OCI-M2 (cell line): Measurements from ENCODE around the gene C11orf58.

ENCODE experiments used
- DNase-seq: peaks from one replicate; lab custom pipeline; 2025; ENCODE audit not compliant: unreplicated experiment; lab: John Stamatoyannopoulos, UW

Gene C11orf58

DNA sequence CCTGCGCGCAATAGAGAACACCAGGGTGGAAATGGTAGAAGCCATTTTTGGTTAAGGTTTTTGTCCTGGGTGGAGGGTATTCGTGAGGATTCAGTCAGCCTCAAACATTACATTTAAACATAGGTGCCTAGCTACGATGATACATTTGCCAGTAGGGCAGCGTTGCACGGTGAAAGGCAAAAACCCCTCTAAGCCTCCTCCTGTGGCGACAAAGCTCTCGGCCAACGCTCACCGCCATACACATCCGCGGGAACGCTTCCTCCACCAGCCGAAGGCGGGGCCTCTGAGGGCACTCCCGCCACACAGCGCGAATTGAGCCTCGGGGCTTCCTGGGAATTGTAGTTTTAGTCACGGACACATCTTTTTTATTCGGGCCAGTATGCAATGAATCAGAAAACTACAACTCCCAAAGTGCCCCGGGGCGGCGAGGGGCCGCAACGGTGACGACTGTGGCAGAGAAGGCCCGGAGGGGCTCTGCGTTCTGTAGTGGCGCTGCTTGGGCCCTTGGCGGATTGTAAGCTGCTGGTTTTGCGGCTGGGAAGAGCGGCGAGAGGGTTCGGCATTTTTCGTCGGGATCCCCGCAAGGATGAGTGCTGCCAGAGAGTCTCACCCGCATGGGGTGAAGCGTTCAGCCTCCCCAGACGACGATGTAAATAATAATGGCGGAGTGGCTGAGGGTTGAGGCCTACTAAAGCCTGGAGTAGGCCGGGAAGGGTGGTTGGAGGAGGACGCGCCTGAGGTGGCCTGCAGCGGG, at the start of gene C11orf58:
TSS of gene C11orf58 (plus strand) at position 455 of the 754 bp plus-strand sequence. CDS start at position 587, 132 bp downstream.
- DNase-seq, result peak; percentile 69

- no peak for DNase-seq
Measured at GRCh38 chr11:16690086-16690485, 48.4 kb upstream of the C11orf58 start.

GRCh38 chr11:16703795-16704194, 34.7 kb upstream of the C11orf58 start:
- DNase-seq, result no peak

DNA sequence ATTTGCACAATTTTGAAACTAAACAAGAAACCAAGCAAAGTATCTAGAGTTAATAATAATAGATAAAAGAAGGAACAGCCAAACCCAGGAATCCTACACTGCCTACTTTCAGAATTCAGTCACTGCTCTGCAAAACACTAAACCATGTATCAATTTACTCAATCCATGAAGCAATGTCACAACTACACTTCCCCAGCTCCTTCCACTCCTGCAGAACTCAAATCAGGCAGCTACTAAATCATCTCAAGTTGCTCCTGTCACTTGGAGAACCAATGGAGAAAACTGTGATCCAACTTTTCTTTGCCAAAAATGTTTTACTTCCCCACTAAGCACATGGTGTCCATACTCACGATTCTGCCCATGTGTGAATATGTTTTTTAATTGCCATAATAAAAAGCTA, 24.9 kb upstream of the C11orf58 start:
- DNase-seq, result no peak

DNA sequence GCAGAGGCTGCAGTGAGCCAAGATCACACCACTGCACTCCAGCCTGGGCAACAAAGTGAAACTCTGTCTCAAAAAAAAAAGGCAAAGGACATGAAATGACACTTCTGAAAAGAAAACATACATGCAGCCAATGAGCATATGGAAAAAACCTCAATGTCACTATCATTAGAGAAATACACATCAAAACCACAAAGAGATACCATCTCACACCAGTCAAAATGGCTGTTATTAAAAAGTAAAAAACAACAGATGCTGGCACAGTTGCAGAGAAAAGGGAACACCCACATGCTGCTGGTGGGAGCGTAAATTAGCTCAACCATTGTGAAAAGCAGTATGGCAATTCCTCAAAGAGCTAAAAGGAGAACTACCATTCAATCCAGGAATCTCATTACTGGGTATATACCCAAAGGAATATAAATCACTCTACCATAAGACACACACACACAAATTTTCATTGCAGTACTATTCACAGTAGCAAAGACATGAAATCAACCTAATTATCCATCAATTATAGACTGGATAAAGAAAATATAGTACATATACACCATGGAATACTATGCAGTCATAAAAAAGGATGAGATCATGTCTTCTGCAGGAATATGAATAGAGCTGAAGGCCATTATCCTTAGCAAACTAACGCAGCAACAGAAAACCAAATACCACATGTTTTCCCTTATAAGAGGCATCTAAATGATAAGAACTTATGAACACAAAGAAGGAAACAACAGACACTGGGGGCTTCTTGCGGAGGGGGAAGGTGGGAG, 15.7 kb upstream of the C11orf58 start:
- no peak for DNase-seq

DNA sequence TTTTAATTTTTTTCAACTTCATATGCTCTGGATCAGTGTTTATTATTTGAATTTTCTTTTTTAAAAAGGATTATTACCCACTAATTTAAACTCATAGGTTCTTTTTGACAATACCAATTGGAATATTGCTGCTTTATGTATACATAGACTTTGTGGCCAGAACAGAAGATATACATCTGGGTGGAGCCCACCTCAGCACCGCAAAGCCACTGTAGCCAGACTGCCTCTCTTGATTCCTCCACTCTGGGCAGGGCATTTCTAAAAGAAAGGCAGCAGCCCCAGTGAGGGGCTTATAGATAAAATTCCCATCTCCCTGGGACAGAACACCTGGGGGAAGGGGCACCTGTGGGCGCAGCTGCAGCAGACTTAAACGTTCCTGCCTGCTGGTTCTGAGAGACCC, 10.6 kb upstream of the C11orf58 start:
- no peak for DNase-seq

GRCh38 chr11:16737818-16738192, 642 bp upstream of the C11orf58 start:
- DNase-seq, result no peak

DNA sequence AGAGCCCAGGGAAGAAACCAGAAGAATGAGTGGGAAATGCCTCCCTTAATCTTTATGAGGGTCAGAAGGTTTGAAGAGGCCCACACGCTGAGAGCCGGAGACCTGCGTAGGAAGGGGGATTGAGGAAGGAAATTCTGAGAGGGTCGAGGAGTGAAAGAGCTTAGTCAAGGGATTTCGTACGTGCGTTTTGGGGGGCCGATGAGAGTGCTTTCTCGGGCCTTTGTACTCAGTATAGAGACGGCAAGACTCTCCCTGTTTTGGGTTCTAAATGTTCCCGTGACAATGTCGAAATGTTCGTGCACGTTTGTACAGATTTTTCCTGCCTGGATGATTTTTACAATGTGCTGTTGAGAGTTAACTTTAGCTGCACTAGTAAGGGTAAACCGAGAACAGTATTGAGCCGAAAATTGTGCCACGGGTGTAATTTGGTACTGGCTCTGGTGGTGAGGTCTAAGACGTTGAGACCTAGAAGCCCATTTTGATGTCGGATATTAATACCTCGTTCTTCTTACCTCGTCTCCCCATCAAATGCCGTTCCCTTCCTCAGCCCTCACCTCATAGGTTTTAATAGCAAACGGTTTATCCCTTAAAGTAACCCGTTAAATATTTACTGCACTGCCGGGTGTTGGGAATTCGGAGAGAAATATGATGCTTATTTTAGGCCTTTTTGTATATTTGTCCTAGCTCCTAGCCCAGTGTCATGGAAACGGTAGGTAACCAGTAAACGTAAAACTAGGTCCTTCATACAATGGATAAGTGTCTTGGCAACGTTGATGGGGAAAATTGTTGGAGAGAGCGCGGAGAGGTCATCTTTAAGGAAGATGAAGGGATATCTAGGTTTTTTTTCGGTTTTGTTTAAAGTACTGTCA, 734 bp downstream of the C11orf58 start:
- DNase-seq, result no peak

DNA sequence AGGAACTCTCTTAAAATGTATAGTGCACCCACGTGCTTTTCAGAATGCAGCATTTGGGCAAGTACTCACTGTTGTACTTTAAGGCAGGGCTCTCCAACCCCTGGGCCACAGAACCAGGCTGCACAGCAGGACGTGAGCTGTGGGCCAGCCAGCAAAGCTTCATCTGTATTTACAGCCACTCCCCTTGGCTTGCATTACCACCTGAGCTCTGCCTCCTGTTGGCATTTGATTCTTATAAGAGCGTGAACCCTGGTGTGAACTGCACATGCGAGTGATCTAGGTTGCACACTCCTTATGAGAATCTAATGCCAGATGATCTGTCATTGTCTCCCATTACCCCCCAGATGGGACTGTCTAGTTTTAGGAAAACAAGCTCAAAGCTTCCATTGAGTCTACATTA, 3.0 kb downstream of the C11orf58 start:
- DNase-seq, result no peak

DNA sequence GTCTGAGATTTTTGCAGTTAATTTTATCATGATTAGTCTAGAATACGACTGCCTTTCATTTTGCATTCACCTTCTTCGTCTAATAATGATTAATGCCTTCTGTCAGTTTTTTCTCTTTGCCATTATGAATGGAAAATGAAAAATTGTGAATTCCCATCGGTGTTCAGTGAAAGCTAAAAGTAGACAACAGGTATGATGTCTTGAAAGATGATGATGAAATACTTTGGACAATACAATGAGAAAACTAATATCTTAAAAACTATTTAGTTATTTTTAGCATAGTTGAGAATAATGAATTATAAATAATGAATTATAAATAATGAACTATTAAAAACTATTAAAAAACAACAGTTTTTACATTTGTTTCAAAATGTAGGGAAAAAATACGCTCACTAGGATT, 5.0 kb downstream of the C11orf58 start:
- DNase-seq, result no peak

- no peak for DNase-seq
Measured at GRCh38 chr11:16744128-16744725, 5.8 kb downstream of the C11orf58 start.

DNA sequence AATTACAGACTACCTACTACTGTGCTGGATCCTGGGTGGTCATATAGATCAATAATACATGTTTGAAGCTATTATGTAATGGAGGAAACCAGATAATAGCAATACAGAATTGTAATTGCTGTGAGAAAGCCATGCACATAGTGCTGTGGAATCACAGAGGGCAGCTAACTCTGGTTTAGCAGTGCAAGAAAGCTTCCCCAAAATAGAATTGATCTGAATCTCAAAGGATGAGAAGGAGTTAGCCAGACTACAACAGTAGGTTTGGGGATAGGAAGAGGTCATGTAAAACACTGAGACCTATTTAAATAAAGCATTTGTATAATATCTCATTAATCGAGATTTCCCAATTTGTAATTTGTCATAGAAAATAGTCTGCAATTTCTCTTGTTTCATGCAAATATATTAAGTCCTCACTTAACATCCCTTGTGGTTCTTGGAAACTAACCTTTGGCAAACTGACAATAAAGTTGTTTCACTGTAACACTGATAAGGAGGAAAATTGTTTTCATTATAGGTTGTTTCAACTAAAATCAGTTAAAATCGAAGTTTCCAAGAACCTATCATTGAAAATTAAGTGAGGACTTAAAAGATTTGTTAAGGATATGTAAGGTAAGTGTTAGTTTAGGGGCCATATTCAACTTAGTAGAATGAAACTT, 7.6 kb downstream of the C11orf58 start:
- DNase-seq, result no peak

- DNase-seq, result no peak
Measured at GRCh38 chr11:16749092-16749491, 10.6 kb downstream of the C11orf58 start.

- DNase-seq, result no peak
Measured at GRCh38 chr11:16749666-16750065, 11.2 kb downstream of the C11orf58 start.

DNA sequence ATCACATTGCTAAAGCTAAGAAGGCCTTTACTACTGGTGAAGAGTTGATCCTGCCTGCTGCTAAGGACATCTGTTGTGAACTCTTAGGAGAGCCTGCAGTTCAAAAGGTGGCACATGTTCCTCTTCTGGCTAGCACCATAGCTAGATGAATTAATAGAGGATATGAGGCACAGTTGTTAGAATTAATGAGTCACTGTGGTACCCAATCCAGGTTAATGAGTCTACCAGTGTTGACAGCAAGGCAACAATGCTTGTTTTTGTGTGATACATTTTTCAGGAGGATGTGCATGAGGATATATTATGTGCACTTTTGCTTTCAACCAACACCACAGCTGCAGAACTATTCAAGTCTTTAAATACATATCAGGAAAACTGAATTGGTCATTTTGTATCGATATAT, 12.0 kb downstream of the C11orf58 start:
- DNase-seq, result no peak

- DNase-seq, result no peak
Measured at GRCh38 chr11:16758382-16759024, 20.1 kb downstream of the C11orf58 start.

- DNase-seq, result no peak
Measured at GRCh38 chr11:16759857-16760508, 21.5 kb downstream of the C11orf58 start.

DNA sequence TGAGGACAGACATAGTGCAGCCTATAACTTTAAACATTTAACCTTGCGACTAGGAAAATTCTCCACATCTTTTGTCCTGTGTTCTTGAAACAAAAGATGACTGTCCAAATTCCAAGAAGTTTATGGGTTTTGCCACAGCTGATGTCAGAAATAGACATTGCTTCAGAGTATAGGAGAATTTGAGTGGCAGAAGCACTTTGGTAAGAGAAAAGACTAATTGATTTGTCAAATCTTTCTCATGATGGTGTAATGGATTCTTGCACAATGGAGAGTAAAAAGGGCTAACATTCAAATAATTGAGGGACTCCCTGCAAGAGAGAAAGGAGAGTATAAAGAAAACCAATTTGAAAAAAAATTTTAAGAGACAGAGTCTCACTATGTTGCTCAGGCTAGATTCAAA, 25.3 kb downstream of the C11orf58 start:
- DNase-seq, result no peak

- DNase-seq, result no peak
Measured at GRCh38 chr11:16764888-16765287, 26.4 kb downstream of the C11orf58 start.

DNA sequence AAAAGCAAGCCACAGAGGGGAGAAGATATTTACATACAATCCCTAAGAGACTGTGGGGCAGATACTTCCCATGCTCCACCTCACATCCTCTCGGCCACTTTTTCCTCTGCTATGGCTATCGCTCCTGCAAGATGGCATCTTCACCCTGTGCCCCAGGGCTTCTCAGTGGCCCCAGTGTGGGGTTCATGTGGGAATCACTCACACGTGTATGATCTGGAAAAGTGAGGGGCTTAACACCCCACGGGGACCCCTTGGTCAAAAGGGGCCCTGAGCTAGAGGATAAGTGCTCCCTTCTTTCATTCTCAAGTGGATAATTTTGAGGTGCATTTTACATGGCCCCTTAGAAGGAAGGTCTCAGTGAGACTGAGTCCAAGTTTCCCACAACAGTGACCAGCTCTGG, 28.7 kb downstream of the C11orf58 start:
- no peak for DNase-seq
